Ovary (tissue), 9 donors: ENCODE measurements around the gene GPR21. TPM values are rescaled to one million over a fixed set of nuclear protein-coding genes. Genes with fewer than 3 reads are reported as not detected.

Source experiments
- DNase-seq, 5 donors: peaks; one replicate each; pipeline ENCODE4 v3.0.0-alpha.2; 2019 to 2020
- H3K27ac ChIP-seq, 2 donors: fragments of 200-600 bp; one replicate each; pipeline versions ENCODE4 v1.5.1 to v1.8.0; 2019 to 2022
- H3K27me3 ChIP-seq: fragments of 200-600 bp; one replicate; pipeline ENCODE4 v1.8.0; 2022
- H3K36me3 ChIP-seq: fragments of 200-600 bp; sonication (generic); one replicate; pipeline ENCODE4 v1.5.1; 2019
- H3K4me1 ChIP-seq: one replicate; pipeline ENCODE4 v1.8.1; 2013; ENCODE audit warnings: mild to moderate bottlenecking, moderate library complexity; ENCODE audit not compliant: insufficient read depth
- H3K4me3 ChIP-seq: fragments of 200-600 bp; sonication (generic); one replicate; pipeline ENCODE4 v1.5.1; 2017
- H3K9me3 ChIP-seq, 2 donors: fragments of 200-600 bp in 1 of 2; sonication (generic) in 1 of 2; one replicate each; pipeline versions ENCODE4 v1.5.1 to v1.8.1; 2013 to 2019; ENCODE audit warnings: mild to moderate bottlenecking in 1 of 2, moderate library complexity in 1 of 2
- EP300 ChIP-seq: sonication (generic); formaldehyde crosslinking; IDR thresholded peaks from one replicate; pipeline ENCODE4 v1.6.1; 2017; ENCODE audit warnings: antibody characterized with exemption
- POLR2A ChIP-seq: fragments of 450-650 bp; IDR thresholded peaks from one replicate; pipeline ENCODE4 v1.6.1; 2017; ENCODE audit warnings: antibody characterized with exemption, mild to moderate bottlenecking, moderate library complexity
- WGBS, 3 donors: extraction: QIAGEN DNeasy Blood & Tissue Kit in 1 of 3; methylation state at CpG; one replicate each; pipeline versions ENCODE4 v1.1.5 to v1.1.7; 2013 to 2017; 5-methylcytosine and 5-hydroxymethylcytosine counted together
- intact Hi-C, 4 donors: fragments of 100-400 bp; cut with DNase I; formaldehyde crosslinking; loops; one replicate each; pipeline versions ENCODE4 v1.11.0 to v1.15.1; 2022 to 2023
- polyA plus RNA-seq, 2 donors: library from polyadenylated mRNA; stranded (reverse); fragments of 200-250 nt in 1 of 2; fragments of 350-450 nt in 1 of 2; fragmentation: Illumina TruSeq in 1 of 2; extraction: RNeasy Lipid Tissue Mini Kit (QIAGEN cat#74804) in 1 of 2; gene quantifications; one replicate each; pipeline ENCODE4 v1.2.3, GENCODE V29; 2013 to 2014
- total RNA-seq, 7 donors: library from RNA; depleted of rRNA in 2 of 7; stranded (reverse); fragments of >200 nt in 2 of 7; fragmentation: NEBNext Ultra II Directional in 3 of 7; extraction: Animal tissue kit (Norgen Biotek cat#: 25700) in 3 of 7; gene quantifications; one replicate each; pipeline versions ENCODE4 v1.1.0 to v1.2.4, GENCODE V29; 2016 to 2023
- TF ChIP-seq, protein P1 (sequence below), 3 donors: fragments of 450-650 bp in 2 of 3; fragments of 200-600 bp in 1 of 3; IDR thresholded peaks; one replicate each; pipeline versions ENCODE4 v1.5.1 to v1.8.0; 2016 to 2022; ENCODE audit warnings: antibody characterized with exemption in 3 of 3, mild to moderate bottlenecking in 1 of 3
- donor health status: DM: no; HTN: no; CAD: no; lungs with moderate emphysema.
- donor health status: DM: no; HTN: no; CAD: no.
- donor health status: Bipolar disorder and iron deficiency.
- donor health status: DM: yes; HTN: yes; CAD: no.
- donor health status: DM: no; HTN: no; CAD: no.
- donor health status: DM: yes; HTN: yes; CAD: no.

GPR21 gene
- total and polyA plus RNA-seq, 9 donors: 0.39 to 2.4 (median 1.7) TPM; not detected in 2

DNA sequence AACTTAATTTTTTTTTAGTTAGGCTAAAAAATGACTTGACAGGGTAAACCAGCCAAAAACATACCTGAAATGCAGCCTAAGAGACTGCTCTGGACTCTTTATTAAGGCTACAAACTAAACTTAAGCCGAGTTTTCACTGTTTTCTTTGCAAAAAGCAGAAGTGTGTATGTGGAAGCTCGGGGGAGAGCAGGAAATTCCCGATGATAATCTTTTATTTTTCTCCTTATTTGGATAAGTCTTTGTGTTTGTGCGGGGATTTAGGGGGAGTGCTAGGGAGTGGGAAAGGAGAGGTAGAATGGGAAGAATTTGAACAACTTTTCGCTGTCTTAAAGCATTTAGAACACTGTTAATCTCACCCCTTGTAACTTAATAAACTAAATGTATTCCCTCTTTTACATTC, 30.7 kb upstream of the GPR21 start:
- intact Hi-C loops: no loop called here
- TF ChIP-seq POLR2A: no peak
- TF ChIP-seq, protein P1, sequence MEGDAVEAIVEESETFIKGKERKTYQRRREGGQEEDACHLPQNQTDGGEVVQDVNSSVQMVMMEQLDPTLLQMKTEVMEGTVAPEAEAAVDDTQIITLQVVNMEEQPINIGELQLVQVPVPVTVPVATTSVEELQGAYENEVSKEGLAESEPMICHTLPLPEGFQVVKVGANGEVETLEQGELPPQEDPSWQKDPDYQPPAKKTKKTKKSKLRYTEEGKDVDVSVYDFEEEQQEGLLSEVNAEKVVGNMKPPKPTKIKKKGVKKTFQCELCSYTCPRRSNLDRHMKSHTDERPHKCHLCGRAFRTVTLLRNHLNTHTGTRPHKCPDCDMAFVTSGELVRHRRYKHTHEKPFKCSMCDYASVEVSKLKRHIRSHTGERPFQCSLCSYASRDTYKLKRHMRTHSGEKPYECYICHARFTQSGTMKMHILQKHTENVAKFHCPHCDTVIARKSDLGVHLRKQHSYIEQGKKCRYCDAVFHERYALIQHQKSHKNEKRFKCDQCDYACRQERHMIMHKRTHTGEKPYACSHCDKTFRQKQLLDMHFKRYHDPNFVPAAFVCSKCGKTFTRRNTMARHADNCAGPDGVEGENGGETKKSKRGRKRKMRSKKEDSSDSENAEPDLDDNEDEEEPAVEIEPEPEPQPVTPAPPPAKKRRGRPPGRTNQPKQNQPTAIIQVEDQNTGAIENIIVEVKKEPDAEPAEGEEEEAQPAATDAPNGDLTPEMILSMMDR (IDR thresholded peaks at IDR 0.05): no peak
- no peak for TF ChIP-seq EP300
- Histone ChIP-seq H3K4me3 (peak overlapping the region; percentile 3), H3K27ac (peak overlapping the region in 1 of 2 donors; percentile 29), H3K27me3 (no peaks in the 10 kb centered on the region), H3K9me3 (no peaks in the 10 kb centered on the region), H3K36me3 (no peaks in the 10 kb centered on the region), H3K4me1 (peaks cover 4% of the 10 kb centered on the region)
- 0 to 5% (median 3%) methylated on average over 5 of the region's 5 CpGs for WGBS, 3 donors
- DNase-seq: no peak

DNA sequence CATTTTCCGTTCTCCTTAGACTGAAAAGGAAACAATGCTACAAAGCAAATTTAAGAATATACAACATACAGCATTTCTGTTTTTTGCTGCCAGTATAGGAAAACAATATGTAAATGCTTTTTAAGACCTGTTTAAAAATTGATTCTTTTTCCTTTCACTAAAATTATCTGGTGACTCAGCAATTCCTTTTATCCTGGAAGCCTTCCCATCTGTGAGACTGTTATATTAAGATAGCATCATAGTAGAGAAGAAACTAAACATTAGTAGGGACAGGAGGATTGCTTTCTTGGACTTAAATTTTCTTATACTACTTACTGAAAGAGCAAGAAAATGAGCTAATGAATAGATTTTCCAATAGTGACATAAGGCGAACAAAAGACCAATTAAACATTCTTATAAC, 30.0 kb upstream of the GPR21 start:
- H3K4me1 ChIP-seq: peaks cover 4% of the 10 kb centered on the region
- H3K4me3 ChIP-seq: no peak overlapping the region
- intact Hi-C loops: no loop called here
- H3K27ac ChIP-seq: peak overlapping the region in 1 of 2 donors; percentile 29
- WGBS, 3 donors: 36 to 71% (median 50%) methylated on average over 2 of the region's 2 CpGs
- TF ChIP-seq, protein P1 (IDR thresholded peaks at IDR 0.05): no peak
- TF ChIP-seq EP300 (no peak), POLR2A (no peak)
- no peak for DNase-seq
- H3K36me3 ChIP-seq: no peaks in the 10 kb centered on the region
- H3K9me3 ChIP-seq: no peaks in the 10 kb centered on the region
- H3K27me3 ChIP-seq: no peaks in the 10 kb centered on the region

DNA sequence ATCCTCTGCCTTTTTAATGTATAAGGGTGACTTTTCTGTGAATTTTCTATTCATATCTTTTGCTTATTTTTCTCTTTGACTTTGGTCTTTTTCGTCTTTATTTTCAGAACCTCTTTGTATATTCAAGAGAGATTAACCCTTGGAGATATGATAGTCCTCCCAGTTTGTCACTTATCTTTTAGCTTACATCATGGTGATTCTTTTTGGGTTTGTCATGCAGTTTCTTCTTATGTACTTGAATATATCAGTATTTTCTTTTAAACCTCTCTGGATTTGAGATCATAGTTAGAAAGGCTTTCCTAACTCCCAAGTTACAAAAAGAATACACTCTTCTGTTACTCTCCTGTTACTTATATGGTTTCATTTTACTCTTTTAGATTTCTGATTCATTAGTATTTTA, 27.5 kb upstream of the GPR21 start:
- no peak for TF ChIP-seq POLR2A
- TF ChIP-seq EP300: no peak
- TF ChIP-seq, protein P1 (IDR thresholded peaks at IDR 0.05): no peak
- H3K27ac ChIP-seq: no peak overlapping the region
- H3K27me3 ChIP-seq: no peaks in the 10 kb centered on the region
- WGBS, 3 donors: 61 to 72% (median 62%) methylated on average over 1 of the region's 1 CpG
- no peak overlapping the region for H3K4me3 ChIP-seq
- no peaks in the 10 kb centered on the region for H3K9me3 ChIP-seq
- H3K4me1 ChIP-seq: peaks cover 4% of the 10 kb centered on the region
- no peak for DNase-seq
- intact Hi-C loops: no loop called here
- H3K36me3 ChIP-seq: no peaks in the 10 kb centered on the region

DNA sequence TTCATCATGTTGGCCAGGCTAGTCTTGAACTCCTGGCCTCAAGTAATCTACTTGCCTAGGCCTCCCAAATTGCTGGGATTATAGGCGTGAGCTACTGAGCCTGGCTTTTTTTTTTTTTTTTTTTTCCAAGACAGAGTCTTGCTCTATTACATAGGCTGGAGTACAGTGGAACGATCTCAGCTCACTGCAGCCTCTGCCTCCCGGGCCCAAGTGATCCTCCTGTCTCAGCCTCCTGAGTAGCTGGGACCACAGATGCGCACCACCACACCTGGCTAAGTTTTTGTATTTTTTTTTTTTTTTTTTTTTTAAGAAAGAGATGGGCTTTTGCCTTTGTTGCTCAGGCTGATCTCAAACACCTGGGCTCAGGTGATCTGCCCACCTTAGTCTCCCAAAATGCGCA, 26.2 kb upstream of the GPR21 start:
- intact Hi-C loops: no loop called here
- Histone ChIP-seq H3K36me3 (no peaks in the 10 kb centered on the region), H3K9me3 (no peaks in the 10 kb centered on the region), H3K4me3 (no peak overlapping the region), H3K27ac (no peak overlapping the region), H3K4me1 (peaks cover 7% of the 10 kb centered on the region), H3K27me3 (no peaks in the 10 kb centered on the region)
- TF ChIP-seq EP300: no peak
- no peak for TF ChIP-seq POLR2A
- TF ChIP-seq, protein P1 (IDR thresholded peaks at IDR 0.05): no peak
- 79 to 97% (median 92%) methylated on average over 5 of the region's 5 CpGs for WGBS, 3 donors
- DNase-seq: no peak

DNA sequence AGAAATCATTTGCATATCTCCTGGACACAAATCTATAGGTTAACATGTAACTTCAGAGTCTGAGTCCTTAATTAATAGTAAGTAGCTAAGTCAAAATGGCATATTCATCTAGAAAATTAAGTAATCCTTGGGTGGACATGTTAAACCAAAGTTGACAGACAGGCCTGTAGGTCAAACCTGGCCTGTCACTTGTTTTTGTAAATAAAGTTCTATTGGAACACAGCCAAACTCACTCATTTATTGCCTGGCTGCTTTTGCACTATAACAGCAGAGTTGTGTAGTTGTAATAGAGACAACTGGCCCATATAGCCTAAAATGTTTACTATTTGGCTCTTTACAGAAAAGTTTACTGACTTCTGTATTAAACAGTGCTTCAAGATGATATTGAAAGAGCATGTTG, 24.6 kb upstream of the GPR21 start:
- Histone ChIP-seq H3K27me3 (no peaks in the 10 kb centered on the region), H3K27ac (no peak overlapping the region), H3K4me3 (no peak overlapping the region), H3K9me3 (no peaks in the 10 kb centered on the region), H3K36me3 (no peaks in the 10 kb centered on the region), H3K4me1 (peaks cover 9% of the 10 kb centered on the region)
- DNase-seq: no peak
- intact Hi-C loops: no loop called here
- TF ChIP-seq POLR2A (no peak), EP300 (no peak)
- TF ChIP-seq, protein P1 (IDR thresholded peaks at IDR 0.05): no peak
